Adrenal gland (tissue), 12 donors: Measurements from ENCODE around the gene HAP1. TPM values are rescaled to one million over a fixed set of nuclear protein-coding genes. Genes with fewer than 3 reads are reported as not detected.

Experiments
- DNase-seq, 7 donors: peaks; one replicate each; pipeline ENCODE4 v3.0.0-alpha.2; 2019 to 2020
- H3K27ac ChIP-seq, 5 donors: fragments of 200-600 bp; sonication (generic) in 4 of 5; 1 replicate in 3 of 5; 2 replicates in 2 of 5; pipeline versions ENCODE4 v1.5.1 to v1.8.0; 2016 to 2020; ENCODE audit warnings: mild to moderate bottlenecking in 1 of 5
- H3K27me3 ChIP-seq: fragments of 200-600 bp; 2 replicates; pipeline ENCODE4 v1.8.0; 2021
- H3K36me3 ChIP-seq, 2 donors: fragments of 200-600 bp; replicated peaks in 1 of 2; 1 replicate in 1 of 2; 2 replicates in 1 of 2; pipeline versions ENCODE4 v1.5.1 to v1.8.0; 2018 to 2022
- H3K4me1 ChIP-seq, 2 donors: fragments of 200-600 bp; replicated peaks in 1 of 2; 1 replicate in 1 of 2; 2 replicates in 1 of 2; pipeline versions ENCODE4 v1.5.1 to v1.8.0; 2018 to 2021
- H3K4me3 ChIP-seq, 4 donors: fragments of 200-600 bp; sonication (generic) in 3 of 4; one replicate each; pipeline ENCODE4 v1.5.1; 2016 to 2018
- H3K9me3 ChIP-seq, 3 donors: fragments of 200-600 bp; sonication (generic) in 1 of 3; replicated peaks in 1 of 3; 1 replicate in 2 of 3; 2 replicates in 1 of 3; pipeline versions ENCODE4 v1.5.1 to v1.8.0; 2016 to 2021
- POLR2A ChIP-seq, 2 donors: fragments of 450-650 bp; IDR thresholded peaks; one replicate each; pipeline ENCODE4 v1.6.1; 2017; ENCODE audit warnings: antibody characterized with exemption in 2 of 2, mild to moderate bottlenecking in 2 of 2, moderate library complexity in 1 of 2
- WGBS, 4 donors: extraction: QIAGEN DNeasy Blood & Tissue Kit in 2 of 4; methylation state at CpG; one replicate each; pipeline versions ENCODE4 v1.1.5 to v1.1.7; 2013 to 2017; 5-methylcytosine and 5-hydroxymethylcytosine counted together
- intact Hi-C, 2 donors: fragments of 100-400 bp; cut with DNase I; formaldehyde crosslinking; loops; one replicate each; pipeline versions ENCODE4 v1.14.1 to v1.15.0; 2022 to 2023
- polyA plus RNA-seq, 3 donors: library from polyadenylated mRNA; stranded (reverse); fragments of 200-250 nt in 2 of 3; fragments of 350-450 nt in 1 of 3; fragmentation: Illumina TruSeq in 1 of 3; extraction: RNeasy Lipid Tissue Mini Kit (QIAGEN cat#74804) in 1 of 3; gene quantifications; one replicate each; pipeline ENCODE4 v1.2.3, GENCODE V29; 2013 to 2014
- total RNA-seq, 9 donors: library from RNA; depleted of rRNA in 4 of 9; stranded (reverse); fragments of >200 nt in 4 of 9; fragments of 120-200 nt in 1 of 9; fragmentation: NEBNext Ultra II Directional in 1 of 9; extraction: Animal tissue kit (Norgen Biotek cat#: 25700) in 1 of 9; gene quantifications; one replicate each; pipeline versions ENCODE4 v1.1.0 to v1.2.4, GENCODE V29; 2013 to 2023
- TF ChIP-seq, protein P1 (sequence below), 6 experiments: fragments of 450-650 bp in 4 of 6; fragments of 200-600 bp in 2 of 6; sonication (generic) in 1 of 6; IDR thresholded peaks; 1 replicate in 5 of 6; 2 replicates in 1 of 6; pipeline versions ENCODE4 v1.5.1 to v1.8.0; 2016 to 2021; ENCODE audit warnings: antibody characterized with exemption in 6 of 6, mild to moderate bottlenecking in 2 of 6, moderate library complexity in 1 of 6
- donor health status: healthy with polysubstance abuse.
- donor health status: Bipolar disorder and iron deficiency.
- donor health status: DM: yes; HTN: yes; CAD: no.
- donor health status: DM: no; HTN: no; CAD: no.
- donor health status: DM: no; HTN: no; CAD: no.
- donor health status: DM: yes; HTN: yes; CAD: no.

HAP1 gene
- total and polyA plus RNA-seq, 12 donors, result 0.17 to 2.8 (median 0.65) TPM; not detected in 1

- Histone ChIP-seq H3K4me3 (no peak overlapping the region), H3K36me3 (no peaks in the 10 kb centered on the region), H3K27ac (no peak overlapping the region), H3K9me3 (no peaks in the 10 kb centered on the region), H3K27me3 (no peaks in the 10 kb centered on the region), H3K4me1 (peaks cover 0 to 5% of the 10 kb centered on the region in 2 donors)
- no peak for TF ChIP-seq POLR2A (IDR thresholded peaks at IDR 0.05)
- TF ChIP-seq, protein P1, sequence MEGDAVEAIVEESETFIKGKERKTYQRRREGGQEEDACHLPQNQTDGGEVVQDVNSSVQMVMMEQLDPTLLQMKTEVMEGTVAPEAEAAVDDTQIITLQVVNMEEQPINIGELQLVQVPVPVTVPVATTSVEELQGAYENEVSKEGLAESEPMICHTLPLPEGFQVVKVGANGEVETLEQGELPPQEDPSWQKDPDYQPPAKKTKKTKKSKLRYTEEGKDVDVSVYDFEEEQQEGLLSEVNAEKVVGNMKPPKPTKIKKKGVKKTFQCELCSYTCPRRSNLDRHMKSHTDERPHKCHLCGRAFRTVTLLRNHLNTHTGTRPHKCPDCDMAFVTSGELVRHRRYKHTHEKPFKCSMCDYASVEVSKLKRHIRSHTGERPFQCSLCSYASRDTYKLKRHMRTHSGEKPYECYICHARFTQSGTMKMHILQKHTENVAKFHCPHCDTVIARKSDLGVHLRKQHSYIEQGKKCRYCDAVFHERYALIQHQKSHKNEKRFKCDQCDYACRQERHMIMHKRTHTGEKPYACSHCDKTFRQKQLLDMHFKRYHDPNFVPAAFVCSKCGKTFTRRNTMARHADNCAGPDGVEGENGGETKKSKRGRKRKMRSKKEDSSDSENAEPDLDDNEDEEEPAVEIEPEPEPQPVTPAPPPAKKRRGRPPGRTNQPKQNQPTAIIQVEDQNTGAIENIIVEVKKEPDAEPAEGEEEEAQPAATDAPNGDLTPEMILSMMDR (IDR thresholded peaks at IDR 0.05), result no peak
- 81 to 94% (median 87%) methylated on average over 7 of the region's 7 CpGs for WGBS, 4 donors
- no peak for DNase-seq
- intact Hi-C loops, result no loop called here
Measured at GRCh38 chr17:41722231-41722630, 12.2 kb downstream of the HAP1 start.

DNA sequence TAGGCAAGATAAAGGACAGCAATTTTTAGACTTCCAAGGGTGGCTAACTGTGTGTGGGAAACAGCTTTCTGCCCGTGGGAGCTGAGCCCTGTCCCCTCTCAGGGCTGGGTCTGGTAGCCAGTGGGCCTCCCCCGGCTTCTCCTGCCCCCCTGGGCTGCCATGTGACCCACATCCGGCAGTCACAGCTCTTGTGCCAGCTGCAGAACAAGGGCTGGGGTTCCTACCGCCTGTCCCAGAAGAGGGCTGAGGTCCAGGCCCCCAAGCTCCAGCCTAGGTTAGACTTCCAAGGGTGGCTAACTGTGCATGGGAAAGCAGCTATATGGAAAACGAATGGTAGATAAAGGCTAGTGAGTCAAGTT lies 16.2 kb downstream of the HAP1 start:
- no peaks in the 10 kb centered on the region for H3K9me3 ChIP-seq
- intact Hi-C loops, result no loop called here
- TF ChIP-seq, protein P1 (IDR thresholded peaks at IDR 0.05), result no peak
- no peak for TF ChIP-seq POLR2A (IDR thresholded peaks at IDR 0.05)
- WGBS, 4 donors, result 37 to 70% (median 68%) methylated on average over 2 to 5 of the region's 5 CpGs
- DNase-seq, result no peak
- no peaks in the 10 kb centered on the region for H3K27me3 ChIP-seq
- H3K36me3 ChIP-seq, result no peaks in the 10 kb centered on the region
- H3K27ac ChIP-seq, result no peak overlapping the region
- no peak overlapping the region for H3K4me3 ChIP-seq
- H3K4me1 ChIP-seq, result peaks cover 0 to 5% of the 10 kb centered on the region in 2 donors

DNA sequence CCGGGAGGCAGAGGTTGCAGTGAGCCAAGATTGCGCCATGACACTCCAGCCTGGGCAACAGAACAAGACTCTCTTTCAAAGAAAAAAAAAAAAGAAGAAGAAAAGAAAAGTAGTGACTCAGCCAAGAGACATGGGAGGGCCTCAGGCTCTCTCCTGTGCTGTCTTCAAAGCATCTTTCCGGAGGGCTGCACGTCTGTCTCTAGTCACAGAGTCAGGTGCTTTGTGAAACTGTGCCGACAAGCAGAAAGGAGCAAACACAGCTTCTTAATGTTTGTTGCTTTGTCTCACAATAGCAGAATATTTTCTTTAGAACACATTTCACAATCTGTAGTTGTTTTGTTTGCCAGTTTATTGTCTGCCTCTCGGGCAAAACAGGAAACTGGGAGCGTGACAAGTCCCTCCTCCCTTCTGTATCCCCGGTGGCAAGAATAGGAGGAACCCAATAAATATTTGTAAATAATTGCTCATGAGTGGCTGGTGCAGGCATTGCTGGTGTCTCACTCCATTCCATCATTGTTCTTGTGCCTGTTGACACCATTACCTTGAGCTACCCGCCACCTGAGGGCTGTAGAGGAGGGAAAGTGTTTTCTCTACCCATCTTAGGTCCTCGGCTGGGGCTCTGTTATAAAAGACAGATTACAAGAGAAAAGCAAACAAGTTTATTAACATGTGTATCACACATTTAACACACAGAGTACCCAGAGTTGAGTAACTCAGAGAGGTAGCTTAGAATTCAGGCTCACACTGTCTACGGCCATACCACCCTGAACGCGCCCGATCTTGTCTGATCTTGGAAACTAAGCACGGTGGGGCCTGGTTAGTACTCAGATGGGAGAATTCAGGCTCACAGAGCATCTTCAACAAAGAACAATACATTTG lies 16.8 kb downstream of the HAP1 start:
- WGBS, 4 donors, result 62 to 71% (median 65%) methylated on average over 15 of the region's 15 CpGs
- Histone ChIP-seq H3K9me3 (no peaks in the 10 kb centered on the region), H3K4me1 (peaks cover 0 to 5% of the 10 kb centered on the region in 2 donors), H3K36me3 (no peaks in the 10 kb centered on the region), H3K27ac (no peak overlapping the region), H3K4me3 (no peak overlapping the region), H3K27me3 (no peaks in the 10 kb centered on the region)
- TF ChIP-seq POLR2A (IDR thresholded peaks at IDR 0.05), result no peak
- TF ChIP-seq, protein P1 (IDR thresholded peaks at IDR 0.05), result no peak
- DNase-seq, result no peak
- intact Hi-C loops, result no loop called here

GRCh38 chr17:41711669-41712400 lies 22.6 kb downstream of the HAP1 start, which contains the start of gene GAST:
Gene GAST, plus strand, starts transcription at chr17:41712331. Its CDS starts 3,106 bp downstream, at chr17:41715437.
- H3K9me3 ChIP-seq, result no peaks in the 10 kb centered on the region
- no peak within 1 kb of the TSS for H3K4me3 ChIP-seq
- no peak for TF ChIP-seq POLR2A (IDR thresholded peaks at IDR 0.05)
- TF ChIP-seq, protein P1 (IDR thresholded peaks at IDR 0.05), result no peak
- H3K4me1 ChIP-seq, result no peaks in the 10 kb centered on the region
- 85 to 95% (median 88%) methylated on average over 6 to 12 of the region's 12 CpGs for WGBS, 4 donors
- no peak for DNase-seq
- no peaks in the 10 kb centered on the region for H3K27me3 ChIP-seq
- intact Hi-C loops, result no loop called here
- no peak within 1 kb of the TSS for H3K27ac ChIP-seq
- H3K36me3 ChIP-seq, result no peaks in the 10 kb centered on the region
